HG02678 (cell line): Measurements from ENCODE around the gene DCUN1D2.

Experiments
- ATAC-seq: cut with Tn5 transposase; IDR thresholded peaks from one replicate; pipeline ENCODE4 v1.9.1; 2021; ENCODE audit warnings: mild to moderate bottlenecking, moderate library complexity; ENCODE audit not compliant: unreplicated experiment

Gene DCUN1D2

DNA sequence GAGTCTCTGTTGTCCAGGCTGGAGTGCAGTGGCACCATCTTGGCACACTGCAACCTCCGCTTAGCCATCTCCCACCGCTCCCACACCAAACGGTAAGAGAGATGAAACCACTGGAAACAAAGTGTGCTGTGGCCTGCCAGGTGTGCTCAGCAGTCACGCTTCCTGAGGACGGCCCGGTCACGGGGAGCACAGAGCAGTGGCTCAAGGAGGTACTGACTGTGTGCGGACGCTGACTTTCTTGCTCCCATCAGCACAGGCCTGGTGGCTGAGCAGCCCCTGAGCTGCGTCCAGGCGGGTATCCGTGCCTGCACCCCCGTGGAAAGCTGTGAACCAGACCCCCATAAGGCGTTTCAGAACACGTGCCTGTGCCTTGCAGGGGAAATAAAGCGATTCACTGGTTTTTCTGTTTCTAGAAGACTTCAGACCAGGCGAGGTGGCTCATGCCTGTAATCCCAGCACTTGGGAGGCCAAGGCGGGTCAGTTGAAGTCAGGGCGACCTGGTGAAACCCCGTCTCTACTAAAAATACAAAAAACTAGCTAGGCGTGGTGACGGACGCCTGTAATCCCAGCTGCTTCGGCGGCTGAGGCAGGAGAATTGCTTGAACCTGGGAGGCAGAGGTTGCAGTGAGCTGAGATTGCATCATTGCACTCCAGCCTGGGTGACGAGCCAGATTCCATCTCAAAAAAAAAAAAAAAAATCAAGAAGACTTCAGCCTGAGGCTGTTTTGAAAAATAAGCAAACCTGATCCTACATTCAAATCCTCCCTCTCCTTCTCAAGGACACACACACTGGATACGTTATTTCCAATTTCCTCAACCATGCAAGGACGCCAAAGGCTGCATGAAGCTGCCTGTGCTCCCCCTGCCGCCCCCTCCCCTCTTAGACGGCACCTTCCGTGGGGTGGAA, 62.7 kb downstream of the DCUN1D2 start:
- ATAC-seq: no peak

- no peak for ATAC-seq
These were observed 63.9 kb downstream of the DCUN1D2 start for GRCh38 chr13:113426591-113426986.

DNA sequence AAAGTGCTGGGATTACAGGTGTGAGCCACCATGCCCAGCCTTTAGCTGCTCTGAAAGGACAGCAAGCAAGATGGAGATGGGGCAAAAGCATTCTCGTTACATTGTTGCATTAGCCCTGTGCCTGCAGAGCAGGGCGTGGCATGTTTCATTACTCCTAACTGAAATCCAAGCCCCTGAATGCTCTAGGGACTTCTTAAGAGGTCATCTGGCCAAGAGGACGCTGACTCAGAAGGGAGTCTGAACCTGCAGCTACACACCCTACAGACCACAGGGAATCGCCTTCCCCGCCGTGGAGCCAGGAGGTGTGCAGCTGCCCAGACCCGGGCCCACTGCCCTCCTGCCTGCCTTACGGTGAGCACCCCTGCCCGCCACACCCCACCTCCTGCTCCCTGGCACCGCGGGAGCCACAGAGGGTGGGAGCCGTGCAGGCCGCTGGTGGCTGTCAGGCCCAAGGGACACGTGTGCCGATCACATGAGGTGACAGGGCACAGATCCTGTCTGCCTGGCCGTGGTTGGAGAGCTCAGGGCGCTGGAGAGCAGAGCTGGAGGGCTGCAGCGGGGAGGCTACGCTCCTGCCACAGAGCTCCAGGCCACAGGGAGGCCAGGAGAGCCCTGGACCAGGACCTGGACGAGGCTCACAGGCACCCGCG, 64.4 kb downstream of the DCUN1D2 start:
- no peak for ATAC-seq

DNA sequence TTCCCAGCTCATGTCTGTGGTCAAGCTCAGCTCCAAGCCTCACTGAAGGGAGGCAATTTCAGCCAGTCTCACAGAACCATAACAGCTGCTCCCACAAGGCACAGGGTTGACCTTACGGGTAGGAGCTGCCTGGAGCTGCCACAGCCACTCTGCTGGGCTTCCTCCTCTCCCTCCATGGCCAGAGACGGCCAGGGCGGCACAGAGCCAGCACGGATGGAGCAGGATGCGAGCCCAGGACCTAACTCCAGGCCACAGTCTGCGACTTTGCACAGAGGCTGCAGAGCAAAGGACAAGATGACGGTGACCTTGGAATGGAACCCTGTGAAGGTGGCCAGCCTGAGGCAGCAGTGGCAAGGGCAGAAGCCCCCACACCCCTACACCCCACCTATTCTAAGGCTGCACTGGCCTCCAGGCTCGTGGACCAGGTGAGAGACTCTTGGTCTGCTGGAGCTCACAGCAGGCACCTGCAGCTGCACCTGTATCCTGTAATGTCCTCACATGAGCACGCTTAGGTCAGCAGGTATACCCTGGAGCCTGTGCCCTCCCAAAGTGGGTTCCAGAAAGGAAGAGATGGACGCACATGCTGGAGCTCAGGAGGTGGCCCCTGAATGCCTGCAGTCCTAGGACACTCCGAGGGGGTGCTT, 66.9 kb downstream of the DCUN1D2 start:
- ATAC-seq: no peak

GRCh38 chr13:113422807-113423519, 67.5 kb downstream of the DCUN1D2 start:
- no peak for ATAC-seq

- no peak for ATAC-seq
These were observed 68.7 kb downstream of the DCUN1D2 start for GRCh38 chr13:113421673-113422270.

DNA sequence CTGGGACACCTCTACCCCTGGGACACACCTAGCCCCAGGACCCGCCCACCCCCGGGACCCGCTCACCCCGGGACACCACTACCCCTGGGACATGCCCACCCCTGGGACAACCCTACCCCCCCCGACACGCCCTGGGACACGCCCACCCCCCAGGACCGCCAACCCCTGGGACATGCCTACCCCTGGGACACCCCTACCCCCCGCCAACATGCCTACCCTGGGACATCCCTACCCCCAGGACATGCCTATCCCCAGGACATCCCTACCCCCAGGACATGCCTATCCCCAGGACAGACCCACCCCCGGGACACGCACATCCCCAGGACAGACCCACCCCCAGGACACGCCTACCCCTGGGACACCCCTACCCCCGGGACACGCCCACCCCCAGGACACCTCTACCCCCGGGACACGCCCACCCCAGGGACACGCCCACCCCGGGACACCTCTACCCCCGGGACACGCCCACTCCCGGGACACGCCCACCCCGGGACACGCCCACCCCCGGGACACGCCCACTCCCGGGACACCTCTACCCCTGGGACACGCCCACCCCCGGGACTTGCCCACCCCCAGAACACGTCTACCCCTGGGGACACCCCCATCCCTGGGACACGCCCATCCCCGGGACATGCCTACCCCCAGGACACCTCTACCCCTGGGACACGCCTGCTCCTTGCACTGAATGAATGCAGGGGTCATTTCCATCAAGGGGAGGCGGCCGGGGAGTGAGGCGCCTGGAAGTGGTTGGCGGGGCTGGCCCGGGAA, 69.5 kb downstream of the DCUN1D2 start:
- ATAC-seq: no peak

- no peak for ATAC-seq
These were observed 70.3 kb downstream of the DCUN1D2 start for GRCh38 chr13:113420232-113420631.

GRCh38 chr13:113419531-113420193, 70.8 kb downstream of the DCUN1D2 start:
- ATAC-seq: no peak

- no peak for ATAC-seq
These were observed 71.8 kb downstream of the DCUN1D2 start for GRCh38 chr13:113418722-113419049.

DNA sequence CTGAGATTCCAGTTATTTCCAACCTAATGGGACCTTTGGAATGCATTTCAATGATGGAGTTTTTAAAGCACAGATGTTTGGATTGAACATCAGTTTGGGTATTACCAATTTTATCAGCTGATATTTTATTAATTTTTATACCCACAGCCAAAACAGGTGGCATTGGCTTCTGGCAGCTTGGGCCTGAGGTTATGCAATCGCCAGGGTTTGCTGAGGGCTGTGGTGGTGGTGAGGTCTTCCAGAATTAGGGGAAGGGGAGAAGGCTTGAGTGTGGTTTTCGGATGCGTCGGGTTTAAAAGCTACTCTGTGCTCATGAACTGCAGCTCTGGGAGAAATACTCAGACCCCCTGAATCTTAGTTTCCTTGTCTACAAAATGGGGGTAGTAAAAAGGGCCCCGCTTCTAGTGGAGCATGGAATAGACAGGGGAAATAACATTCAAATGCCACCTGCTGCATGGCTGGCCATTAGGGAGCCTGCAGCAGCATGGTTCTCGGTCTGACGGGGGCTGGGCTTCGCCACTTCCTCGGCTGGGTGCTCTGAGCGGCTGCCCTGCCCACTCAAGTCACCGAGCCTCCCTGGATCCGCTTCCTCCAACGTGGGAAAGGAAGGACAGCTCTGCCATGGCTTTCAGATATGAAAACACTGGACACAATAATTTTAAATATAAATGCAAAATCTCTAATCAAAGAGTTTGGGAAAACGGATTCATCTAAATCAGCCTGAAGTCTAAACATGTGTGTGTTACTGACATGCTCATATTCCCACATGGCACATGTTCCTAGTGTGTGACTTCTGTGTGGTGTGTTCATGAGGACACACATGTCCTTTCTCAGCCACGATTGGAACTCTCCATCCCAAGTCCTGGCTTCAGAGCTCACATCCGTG, 72.4 kb downstream of the DCUN1D2 start:
- no peak for ATAC-seq

DNA sequence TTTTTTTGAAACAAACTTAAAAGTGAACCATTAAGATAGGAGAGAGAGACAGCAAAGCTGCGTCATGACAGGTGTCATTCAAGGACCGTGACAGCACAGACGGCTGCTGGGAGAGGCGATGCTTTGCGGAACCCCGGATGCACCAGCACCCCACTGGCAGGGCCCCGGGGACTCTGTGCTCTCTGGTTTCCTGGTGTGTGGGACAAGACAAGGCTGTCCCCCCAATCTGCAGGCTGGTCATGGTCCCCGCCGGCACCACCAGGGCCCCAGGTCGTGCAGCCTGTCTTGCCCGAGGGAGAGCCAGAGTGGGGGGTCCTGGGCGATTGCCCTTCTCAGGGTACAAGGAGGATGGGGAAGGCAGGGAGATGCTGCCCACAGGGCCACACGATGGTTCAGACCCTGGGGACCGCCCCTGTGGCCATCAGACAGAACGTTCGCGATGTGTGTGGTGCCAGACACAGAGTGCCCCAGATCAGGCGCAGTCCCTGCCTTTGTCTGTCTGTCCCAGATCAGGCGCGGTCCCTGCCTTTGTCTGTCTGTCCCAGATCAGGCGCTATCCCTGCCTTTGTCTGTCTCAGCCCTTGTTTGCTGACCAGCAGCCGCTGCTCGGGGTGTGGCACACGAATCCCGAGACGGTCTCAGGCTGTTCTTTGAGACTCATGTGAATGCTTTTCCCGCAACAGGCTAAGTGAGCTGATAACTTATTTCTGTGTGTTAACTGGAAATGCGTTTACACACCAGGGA, 73.3 kb downstream of the DCUN1D2 start:
- no peak for ATAC-seq

DNA sequence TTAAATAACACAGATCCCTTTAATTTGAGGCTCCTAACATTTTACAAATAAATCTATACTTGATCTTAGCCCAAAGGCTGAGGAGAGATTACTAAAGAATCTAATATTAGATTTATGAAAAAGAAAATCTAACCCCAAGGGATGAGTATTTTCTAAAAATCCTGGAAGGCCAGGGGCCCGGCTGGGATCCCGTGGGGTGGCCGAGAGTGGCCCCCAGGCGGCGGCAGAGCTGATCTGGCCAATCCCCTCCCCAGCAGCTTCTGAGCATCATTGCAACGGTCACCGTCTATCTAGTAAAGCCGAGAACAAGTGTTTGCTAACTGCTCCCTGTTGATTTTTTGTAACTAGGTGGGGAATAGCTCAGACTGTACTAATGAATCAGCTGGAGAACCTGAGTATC, 74.7 kb downstream of the DCUN1D2 start:
- no peak for ATAC-seq

GRCh38 chr13:113415032-113415431, 75.5 kb downstream of the DCUN1D2 start:
- no peak for ATAC-seq

DNA sequence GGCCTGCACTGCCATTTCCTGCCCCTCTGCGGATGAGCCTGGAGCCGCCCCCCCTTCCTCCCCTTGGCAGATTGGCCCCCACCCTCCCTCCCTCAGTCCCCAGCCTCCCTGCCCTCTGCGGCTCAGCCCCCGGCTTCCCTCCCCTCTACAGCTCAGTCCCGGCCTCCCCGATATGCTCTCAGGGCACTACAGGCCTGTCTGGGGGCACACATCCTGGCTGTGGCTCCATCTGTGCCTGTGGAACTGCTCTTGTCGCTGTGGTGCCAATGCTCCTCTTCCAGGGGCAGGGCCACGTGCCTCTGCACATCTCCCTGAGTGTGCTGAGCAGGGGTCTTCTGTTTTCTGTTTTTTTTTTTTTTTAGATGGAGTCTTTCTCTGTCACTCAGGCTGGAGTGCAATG, 76.2 kb downstream of the DCUN1D2 start:
- no peak for ATAC-seq

DNA sequence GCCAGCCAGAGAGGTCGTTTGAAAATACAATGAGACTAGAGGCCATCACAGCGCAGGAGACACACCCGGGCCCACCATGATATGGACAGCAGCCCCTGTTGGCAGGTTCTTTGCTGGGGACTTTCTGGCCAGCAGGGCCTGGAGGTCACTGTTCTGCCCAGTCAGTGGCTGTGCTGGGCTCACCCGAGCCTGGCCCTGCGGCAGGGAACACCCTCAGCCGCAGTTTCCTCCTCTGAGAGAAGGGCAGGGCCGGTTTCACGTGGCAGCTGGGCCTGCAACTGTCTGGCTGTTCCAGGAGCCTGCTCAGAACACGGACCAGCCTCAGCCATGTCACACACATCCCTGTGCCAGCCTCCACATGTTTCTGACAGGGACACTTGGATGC, 76.6 kb downstream of the DCUN1D2 start:
- ATAC-seq: no peak

- ATAC-seq: no peak
These were observed 77.2 kb downstream of the DCUN1D2 start for GRCh38 chr13:113413178-113413897.
